CD1c-positive myeloid dendritic cell (primary cell): ENCODE data around the gene AFAP1L2.

Source experiments
- DNase-seq: peaks from one replicate; pipeline ENCODE4 v3.0.0-alpha.2; 2016; ENCODE audit errors: extremely low spot score

The AFAP1L2 gene

GRCh38 chr10:114391599-114391998 lies 12.7 kb downstream of the AFAP1L2 start:
- no peak for DNase-seq

GRCh38 chr10:114389426-114389825 lies 14.9 kb downstream of the AFAP1L2 start:
- DNase-seq, result no peak

- DNase-seq, result no peak
Observed at GRCh38 chr10:114388275-114388674, 16.0 kb downstream of the AFAP1L2 start.

- DNase-seq, result no peak
Observed at GRCh38 chr10:114387784-114388183, 16.5 kb downstream of the AFAP1L2 start.

- no peak for DNase-seq
Observed at GRCh38 chr10:114386452-114386851, 17.9 kb downstream of the AFAP1L2 start.

GRCh38 chr10:114385557-114385956 lies 18.7 kb downstream of the AFAP1L2 start:
- no peak for DNase-seq

GRCh38 chr10:114384601-114385000 lies 19.7 kb downstream of the AFAP1L2 start:
- no peak for DNase-seq

- no peak for DNase-seq
Observed at GRCh38 chr10:114384181-114384580, 20.1 kb downstream of the AFAP1L2 start.

GRCh38 chr10:114380797-114381196 lies 23.5 kb downstream of the AFAP1L2 start:
- DNase-seq, result no peak

GRCh38 chr10:114380060-114380459 lies 24.2 kb downstream of the AFAP1L2 start:
- DNase-seq, result no peak

- no peak for DNase-seq
Observed at GRCh38 chr10:114379631-114380041, 24.7 kb downstream of the AFAP1L2 start.

- DNase-seq, result no peak
Observed at GRCh38 chr10:114376523-114376922, 27.8 kb downstream of the AFAP1L2 start.

- DNase-seq, result no peak
Observed at GRCh38 chr10:114375047-114375446, 29.3 kb downstream of the AFAP1L2 start.

GRCh38 chr10:114374053-114374791 lies 30.1 kb downstream of the AFAP1L2 start:
- no peak for DNase-seq

- no peak for DNase-seq
Observed at GRCh38 chr10:114373631-114374030, 30.7 kb downstream of the AFAP1L2 start.

GRCh38 chr10:114372995-114373394 lies 31.3 kb downstream of the AFAP1L2 start:
- DNase-seq, result no peak

GRCh38 chr10:114372179-114372578 lies 32.1 kb downstream of the AFAP1L2 start:
- no peak for DNase-seq

GRCh38 chr10:114370966-114371365 lies 33.3 kb downstream of the AFAP1L2 start:
- DNase-seq, result no peak

- no peak for DNase-seq
Observed at GRCh38 chr10:114370199-114370598, 34.1 kb downstream of the AFAP1L2 start.

- no peak for DNase-seq
Observed at GRCh38 chr10:114368057-114368391, 36.3 kb downstream of the AFAP1L2 start.

GRCh38 chr10:114367351-114368056 lies 36.8 kb downstream of the AFAP1L2 start:
- no peak for DNase-seq

GRCh38 chr10:114364726-114365125 lies 39.6 kb downstream of the AFAP1L2 start:
- DNase-seq, result no peak

- DNase-seq, result no peak
Observed at GRCh38 chr10:114363745-114364454, 40.4 kb downstream of the AFAP1L2 start.
